ENCODE data around the gene MTM1. TPM values are rescaled to one million over a fixed set of nuclear protein-coding genes. Genes with fewer than 3 reads are reported as not detected.

Gene MTM1
- total and polyA plus RNA-seq, 2 experiments from 2014 or later, result 8.7 to 15.4 TPM

GRCh38 chrX:150696866-150697265, 128.4 kb downstream of the MTM1 start:
- 57% methylated on average over 4 of the region's 4 CpGs for WGBS (ENCODE audit: low lambda C conversion rate, missing lambda C conversion rate)
- no peaks in the 10 kb centered on the region for H3K9me2 ChIP-seq (replicated peaks; ENCODE audit: insufficient read depth)
- H3K4me1 ChIP-seq (ENCODE audit: insufficient read depth), result no peaks in the 10 kb centered on the region
- H3K79me2 ChIP-seq, result peaks cover 22% of the 10 kb centered on the region
- DNase-seq (ENCODE audit: low spot score), result no peak
- TF ChIP-seq EZH2phosphoT487 (IDR thresholded peaks at IDR 0.05; ENCODE audit: low read depth, severe bottlenecking, unreplicated experiment) (no peak), CTCF (IDR thresholded peaks at IDR 0.05; ENCODE audit: poor library complexity) (no peak), EZH2 (IDR thresholded peaks at IDR 0.05; ENCODE audit: borderline replicate concordance) (no peak)
- H3K4me3 ChIP-seq, result no peak overlapping the region
- H3K9me3 ChIP-seq (ENCODE audit: low read depth), result no peaks in the 10 kb centered on the region
- H3K36me3 ChIP-seq (replicated peaks; ENCODE audit: insufficient read depth, low read depth), result no peaks in the 10 kb centered on the region
- H2AFZ ChIP-seq, result no peak overlapping the region
- H4K20me1 ChIP-seq (ENCODE audit: insufficient read depth, poor library complexity, severe bottlenecking), result no peaks in the 10 kb centered on the region
- H3K27me3 ChIP-seq, result no peaks in the 10 kb centered on the region
- H3K4me2 ChIP-seq, result no peak overlapping the region
- no peak overlapping the region for H3K27ac ChIP-seq

- H3K4me3 ChIP-seq, result no peak overlapping the region
- no peaks in the 10 kb centered on the region for H4K20me1 ChIP-seq (ENCODE audit: insufficient read depth, poor library complexity, severe bottlenecking)
- no peak overlapping the region for H3K27ac ChIP-seq
- H3K9me2 ChIP-seq (replicated peaks; ENCODE audit: insufficient read depth), result no peaks in the 10 kb centered on the region
- no peak for DNase-seq (ENCODE audit: low spot score)
- no peaks in the 10 kb centered on the region for H3K36me3 ChIP-seq (replicated peaks; ENCODE audit: insufficient read depth, low read depth)
- H3K4me1 ChIP-seq (ENCODE audit: insufficient read depth), result no peaks in the 10 kb centered on the region
- H3K27me3 ChIP-seq, result no peaks in the 10 kb centered on the region
- 85% methylated on average over 7 of the region's 7 CpGs for WGBS (ENCODE audit: low lambda C conversion rate, missing lambda C conversion rate)
- H3K9me3 ChIP-seq (ENCODE audit: low read depth), result no peaks in the 10 kb centered on the region
- no peak overlapping the region for H3K4me2 ChIP-seq
- H2AFZ ChIP-seq, result no peak overlapping the region
- TF ChIP-seq EZH2 (IDR thresholded peaks at IDR 0.05; ENCODE audit: borderline replicate concordance) (no peak), EZH2phosphoT487 (IDR thresholded peaks at IDR 0.05; ENCODE audit: low read depth, severe bottlenecking, unreplicated experiment) (no peak), CTCF (IDR thresholded peaks at IDR 0.05; ENCODE audit: poor library complexity) (no peak)
- H3K79me2 ChIP-seq, result peaks cover 22% of the 10 kb centered on the region
These were observed 129.2 kb downstream of the MTM1 start for GRCh38 chrX:150697641-150698040.

GRCh38 chrX:150698981-150699380, 130.6 kb downstream of the MTM1 start:
- TF ChIP-seq CTCF (IDR thresholded peaks at IDR 0.05; ENCODE audit: poor library complexity) (no peak), EZH2 (IDR thresholded peaks at IDR 0.05; ENCODE audit: borderline replicate concordance) (no peak), EZH2phosphoT487 (IDR thresholded peaks at IDR 0.05; ENCODE audit: low read depth, severe bottlenecking, unreplicated experiment) (no peak)
- Histone ChIP-seq H3K9me3 (ENCODE audit: low read depth) (no peaks in the 10 kb centered on the region), H3K27me3 (no peaks in the 10 kb centered on the region), H3K79me2 (peaks cover 22% of the 10 kb centered on the region), H3K4me3 (no peak overlapping the region), H3K27ac (no peak overlapping the region), H3K36me3 (replicated peaks; ENCODE audit: insufficient read depth, low read depth) (no peaks in the 10 kb centered on the region), H2AFZ (no peak overlapping the region), H3K4me2 (no peak overlapping the region), H4K20me1 (ENCODE audit: insufficient read depth, poor library complexity, severe bottlenecking) (no peaks in the 10 kb centered on the region), H3K4me1 (ENCODE audit: insufficient read depth) (no peaks in the 10 kb centered on the region), H3K9me2 (replicated peaks; ENCODE audit: insufficient read depth) (no peaks in the 10 kb centered on the region)
- 74% methylated on average over 2 of the region's 2 CpGs for WGBS (ENCODE audit: low lambda C conversion rate, missing lambda C conversion rate)
- DNase-seq (ENCODE audit: low spot score), result no peak

- H3K9me3 ChIP-seq (ENCODE audit: low read depth), result no peaks in the 10 kb centered on the region
- TF ChIP-seq EZH2phosphoT487 (IDR thresholded peaks at IDR 0.05; ENCODE audit: low read depth, severe bottlenecking, unreplicated experiment) (no peak), EZH2 (IDR thresholded peaks at IDR 0.05; ENCODE audit: borderline replicate concordance) (no peak), CTCF (IDR thresholded peaks at IDR 0.05; ENCODE audit: poor library complexity) (no peak)
- H3K4me3 ChIP-seq, result no peak overlapping the region
- no peaks in the 10 kb centered on the region for H3K4me1 ChIP-seq (ENCODE audit: insufficient read depth)
- no peak overlapping the region for H3K4me2 ChIP-seq
- no peak for DNase-seq (ENCODE audit: low spot score)
- peaks cover 14% of the 10 kb centered on the region for H3K79me2 ChIP-seq
- H3K27me3 ChIP-seq, result no peaks in the 10 kb centered on the region
- no peaks in the 10 kb centered on the region for H3K36me3 ChIP-seq (replicated peaks; ENCODE audit: insufficient read depth, low read depth)
- H3K27ac ChIP-seq, result no peak overlapping the region
- no peak overlapping the region for H2AFZ ChIP-seq
- H4K20me1 ChIP-seq (ENCODE audit: insufficient read depth, poor library complexity, severe bottlenecking), result no peaks in the 10 kb centered on the region
- H3K9me2 ChIP-seq (replicated peaks; ENCODE audit: insufficient read depth), result no peaks in the 10 kb centered on the region
These were observed 131.7 kb downstream of the MTM1 start for GRCh38 chrX:150700107-150700506.

All from hepatocyte (in vitro differentiated cells).